ENCODE results near the gene MTIF3. TPM values are rescaled to one million over a fixed set of nuclear protein-coding genes. Genes with fewer than 3 reads are reported as not detected.

The MTIF3 gene
- total and polyA plus RNA-seq, 4 donors, result 26.9 to 64.7 (median 46.6) TPM

- H3K9ac ChIP-seq (ENCODE audit: insufficient read depth in 1 of 2, low read length in 2 of 2), result no peak overlapping the region
- H3K9me3 ChIP-seq (ENCODE audit: control insufficient read depth in 4 of 4, insufficient read depth in 3 of 4, low read length in 3 of 4), result no peaks in the 10 kb centered on the region
- 68 to 83% methylated on average over 12 of the region's 12 CpGs for WGBS, 2 donors
- peak overlapping the region in 1 of 2 donors; percentile 33 for H3K27ac ChIP-seq (ENCODE audit: low read depth in 1 of 2, low read length in 1 of 2)
- no peaks in the 10 kb centered on the region for H3K27me3 ChIP-seq (ENCODE audit: control insufficient read depth in 3 of 3, insufficient read depth in 3 of 3, low read length in 2 of 3)
- no peak overlapping the region for H3K4me3 ChIP-seq
- no peak for DNase-seq
- no peak for ATAC-seq (ENCODE audit: insufficient read depth, low FRiP score)
- TF ChIP-seq CTCF (IDR thresholded peaks at IDR 0.05; ENCODE audit: control extremely low read depth, extremely low read depth), result no peak
- H3K36me3 ChIP-seq (ENCODE audit: control insufficient read depth in 4 of 4, insufficient read depth in 4 of 4, low read length in 4 of 4), result peaks cover 28 to 48% (median 38%) of the 10 kb centered on the region in 4 donors
- H3K4me1 ChIP-seq (ENCODE audit: control insufficient read depth in 5 of 5, insufficient read depth in 5 of 5, low read length in 5 of 5), result peaks cover 0 to 3% (median 0%) of the 10 kb centered on the region in 5 donors
Measured at GRCh38 chr13:27432611-27433210, 17.7 kb downstream of the MTIF3 start.

- TF ChIP-seq CTCF (IDR thresholded peaks at IDR 0.05; ENCODE audit: control extremely low read depth, extremely low read depth), result no peak
- H3K36me3 ChIP-seq (ENCODE audit: control insufficient read depth in 4 of 4, insufficient read depth in 4 of 4, low read length in 4 of 4), result peaks cover 30 to 48% (median 41%) of the 10 kb centered on the region in 4 donors
- H3K4me1 ChIP-seq (ENCODE audit: control insufficient read depth in 5 of 5, insufficient read depth in 5 of 5, low read length in 5 of 5), result peaks cover 0 to 5% (median 0%) of the 10 kb centered on the region in 5 donors
- H3K4me3 ChIP-seq, result no peak overlapping the region
- no peaks in the 10 kb centered on the region for H3K9me3 ChIP-seq (ENCODE audit: control insufficient read depth in 4 of 4, insufficient read depth in 3 of 4, low read length in 3 of 4)
- H3K27me3 ChIP-seq (ENCODE audit: control insufficient read depth in 3 of 3, insufficient read depth in 3 of 3, low read length in 2 of 3), result no peaks in the 10 kb centered on the region
- ATAC-seq (ENCODE audit: insufficient read depth, low FRiP score) (no peak), DNase-seq (no peak)
- H3K9ac ChIP-seq (ENCODE audit: insufficient read depth in 1 of 2, low read length in 2 of 2), result no peak overlapping the region
- no peak overlapping the region for H3K27ac ChIP-seq (ENCODE audit: low read depth in 1 of 2, low read length in 1 of 2)
- WGBS, 2 donors, result 90 to 94% methylated on average over 3 of the region's 3 CpGs
Measured at GRCh38 chr13:27432180-27432579, 18.2 kb downstream of the MTIF3 start.

GRCh38 chr13:27428160-27428559 is 22.2 kb downstream of the MTIF3 start:
- Histone ChIP-seq H3K4me3 (no peak overlapping the region), H3K9ac (ENCODE audit: insufficient read depth in 1 of 2, low read length in 2 of 2) (no peak overlapping the region), H3K36me3 (ENCODE audit: control insufficient read depth in 4 of 4, insufficient read depth in 4 of 4, low read length in 4 of 4) (peaks cover 17 to 29% (median 26%) of the 10 kb centered on the region in 4 donors), H3K4me1 (ENCODE audit: control insufficient read depth in 5 of 5, insufficient read depth in 5 of 5, low read length in 5 of 5) (peaks cover 0 to 25% (median 19%) of the 10 kb centered on the region in 5 donors), H3K27me3 (ENCODE audit: control insufficient read depth in 3 of 3, insufficient read depth in 3 of 3, low read length in 2 of 3) (no peaks in the 10 kb centered on the region), H3K27ac (ENCODE audit: low read depth in 1 of 2, low read length in 1 of 2) (peak overlapping the region in 1 of 2 donors; percentile 0), H3K9me3 (ENCODE audit: control insufficient read depth in 4 of 4, insufficient read depth in 3 of 4, low read length in 3 of 4) (no peaks in the 10 kb centered on the region)
- 91 to 95% methylated on average over 5 of the region's 5 CpGs for WGBS, 2 donors
- ATAC-seq (ENCODE audit: insufficient read depth, low FRiP score), result no peak
- DNase-seq, result no peak
- TF ChIP-seq CTCF (IDR thresholded peaks at IDR 0.05; ENCODE audit: control extremely low read depth, extremely low read depth), result no peak
